Kidney (tissue), 14 donors: ENCODE data around the gene PLEKHA6. TPM values are rescaled to one million over a fixed set of nuclear protein-coding genes. Genes with fewer than 3 reads are reported as not detected.

ENCODE experiments used
- DNase-seq, 5 donors: peaks; one replicate each; pipeline ENCODE4 v3.0.0-alpha.2; 2013 to 2020
- FAIRE-seq: peaks from 2 replicates; lab custom pipeline; 2012; peaks lifted over from hg19 to GRCh38; lab: Jason Lieb, UNC
- H3K27ac ChIP-seq, 2 donors: one replicate each; pipeline ENCODE4 v1.7.0; 2013; ENCODE audit warnings: low read depth in 2 of 2, low read length in 2 of 2, inconsistent platforms in 1 of 2
- H3K27me3 ChIP-seq: one replicate; pipeline ENCODE4 v1.7.1; 2013; ENCODE audit warnings: low read length, inconsistent platforms; ENCODE audit not compliant: control insufficient read depth, insufficient read depth
- H3K36me3 ChIP-seq, 3 donors: one replicate each; pipeline versions ENCODE4 v1.7.0 to v1.7.1; 2013; ENCODE audit warnings: low read length in 3 of 3, control low read depth in 1 of 3, inconsistent platforms in 1 of 3; ENCODE audit not compliant: insufficient read depth in 3 of 3, control insufficient read depth in 2 of 3
- H3K4me1 ChIP-seq, 3 donors: one replicate each; pipeline versions ENCODE4 v1.7.0 to v1.7.1; 2013; ENCODE audit warnings: low read length in 3 of 3, inconsistent platforms in 1 of 3, low read depth in 1 of 3; ENCODE audit not compliant: control insufficient read depth in 2 of 3, insufficient read depth in 2 of 3
- H3K4me3 ChIP-seq, 3 donors: one replicate each; pipeline versions ENCODE4 v1.7.0 to v1.8.1; 2013; ENCODE audit warnings: low read length in 3 of 3, control low read depth in 1 of 3, inconsistent platforms in 1 of 3
- H3K9ac ChIP-seq, 3 donors: one replicate each; pipeline versions ENCODE4 v1.7.0 to v1.7.1; 2013; ENCODE audit warnings: low read length in 3 of 3, control low read depth in 1 of 3, inconsistent platforms in 1 of 3
- H3K9me3 ChIP-seq, 3 donors: one replicate each; pipeline versions ENCODE4 v1.7.0 to v1.7.1; 2013; ENCODE audit warnings: low read length in 3 of 3, control low read depth in 1 of 3, inconsistent platforms in 1 of 3; ENCODE audit not compliant: control insufficient read depth in 2 of 3, insufficient read depth in 1 of 3
- intact Hi-C: fragments of 100-400 bp; cut with DNase I; formaldehyde crosslinking; loops from one replicate; pipeline ENCODE4 v1.11.1; 2022
- polyA plus RNA-seq: library from polyadenylated mRNA; stranded (reverse); fragments of 350-450 nt; fragmentation: Illumina TruSeq; extraction: RNeasy Lipid Tissue Mini Kit (QIAGEN cat#74804); gene quantifications from one replicate; pipeline ENCODE4 v1.2.3, GENCODE V29; 2014; ENCODE audit warnings: low read depth, low replicate concordance; ENCODE audit not compliant: insufficient read depth
- total RNA-seq: library from RNA; stranded (reverse); fragmentation: NEBNext Ultra II Directional; extraction: Animal tissue kit (Norgen Biotek cat#: 25700); gene quantifications from one replicate; pipeline ENCODE4 v1.2.1, GENCODE V29; 2021
- TF ChIP-seq, protein P1 (sequence below): IDR thresholded peaks from 3 replicates; pipeline ENCODE4 v1.5.1; 2012; ENCODE audit warnings: mild to moderate bottlenecking, moderate library complexity, borderline replicate concordance; ENCODE audit not compliant: insufficient read depth; ENCODE audit errors: extremely low read depth
- donor health status: control.
- donor health status: control.
- donor health status: control.
- donor health status: control.
- donor health status: control.
- donor health status: DM: yes; HTN: yes; CAD: no.
- donor health status: Normal renal cell carcinoma (clear cell type).

PLEKHA6 gene
- total and polyA plus RNA-seq, 2 donors from 2014 or later: 17.5 to 65.1 TPM

DNA sequence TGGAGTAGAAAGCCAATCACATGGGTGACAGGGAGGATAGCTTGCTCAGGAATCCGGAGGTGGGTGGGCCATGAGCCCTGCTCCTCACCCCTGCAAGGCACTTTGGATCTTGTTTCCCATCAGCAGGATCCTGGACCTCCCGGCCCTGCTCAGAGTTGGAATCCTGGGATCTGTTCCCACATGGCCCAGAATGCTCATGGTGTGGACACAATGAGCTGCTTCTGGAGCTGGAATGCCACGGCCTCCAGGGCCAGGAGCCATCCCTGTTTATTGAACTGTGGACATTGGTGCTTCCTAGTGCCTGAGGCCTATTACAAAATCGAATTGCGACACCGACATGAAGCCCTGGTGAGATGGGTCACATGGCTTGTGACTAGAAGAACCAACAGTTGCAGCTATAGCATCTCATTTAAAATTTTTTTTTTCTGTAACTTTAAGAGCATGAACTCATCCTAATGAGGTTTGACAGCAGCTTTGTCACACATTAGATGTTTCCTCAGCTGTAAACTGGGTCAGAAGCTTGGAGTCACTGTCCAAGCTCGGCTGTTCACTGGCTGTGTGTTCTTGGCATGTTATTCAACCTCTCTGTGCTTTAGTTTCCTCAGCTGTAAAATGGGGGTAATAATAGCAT is 105.6 kb downstream of the PLEKHA6 start:
- no peak for FAIRE-seq
- H3K4me1 ChIP-seq: peaks cover 0 to 15% (median 12%) of the 10 kb centered on the region in 3 donors
- DNase-seq: peak in 1 of 5 donors; percentile 86
- TF ChIP-seq, protein P1, sequence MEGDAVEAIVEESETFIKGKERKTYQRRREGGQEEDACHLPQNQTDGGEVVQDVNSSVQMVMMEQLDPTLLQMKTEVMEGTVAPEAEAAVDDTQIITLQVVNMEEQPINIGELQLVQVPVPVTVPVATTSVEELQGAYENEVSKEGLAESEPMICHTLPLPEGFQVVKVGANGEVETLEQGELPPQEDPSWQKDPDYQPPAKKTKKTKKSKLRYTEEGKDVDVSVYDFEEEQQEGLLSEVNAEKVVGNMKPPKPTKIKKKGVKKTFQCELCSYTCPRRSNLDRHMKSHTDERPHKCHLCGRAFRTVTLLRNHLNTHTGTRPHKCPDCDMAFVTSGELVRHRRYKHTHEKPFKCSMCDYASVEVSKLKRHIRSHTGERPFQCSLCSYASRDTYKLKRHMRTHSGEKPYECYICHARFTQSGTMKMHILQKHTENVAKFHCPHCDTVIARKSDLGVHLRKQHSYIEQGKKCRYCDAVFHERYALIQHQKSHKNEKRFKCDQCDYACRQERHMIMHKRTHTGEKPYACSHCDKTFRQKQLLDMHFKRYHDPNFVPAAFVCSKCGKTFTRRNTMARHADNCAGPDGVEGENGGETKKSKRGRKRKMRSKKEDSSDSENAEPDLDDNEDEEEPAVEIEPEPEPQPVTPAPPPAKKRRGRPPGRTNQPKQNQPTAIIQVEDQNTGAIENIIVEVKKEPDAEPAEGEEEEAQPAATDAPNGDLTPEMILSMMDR: no peak
- no peaks in the 10 kb centered on the region for H3K9me3 ChIP-seq
- peak overlapping the region in 1 of 2 donors; percentile 11 for H3K27ac ChIP-seq
- intact Hi-C loops: no loop called here
- H3K4me3 ChIP-seq: no peak overlapping the region
- no peaks in the 10 kb centered on the region for H3K27me3 ChIP-seq
- H3K9ac ChIP-seq: peak overlapping the region in 1 of 3 donors; percentile 8
- H3K36me3 ChIP-seq: peaks cover 7 to 43% (median 11%) of the 10 kb centered on the region in 3 donors

DNA sequence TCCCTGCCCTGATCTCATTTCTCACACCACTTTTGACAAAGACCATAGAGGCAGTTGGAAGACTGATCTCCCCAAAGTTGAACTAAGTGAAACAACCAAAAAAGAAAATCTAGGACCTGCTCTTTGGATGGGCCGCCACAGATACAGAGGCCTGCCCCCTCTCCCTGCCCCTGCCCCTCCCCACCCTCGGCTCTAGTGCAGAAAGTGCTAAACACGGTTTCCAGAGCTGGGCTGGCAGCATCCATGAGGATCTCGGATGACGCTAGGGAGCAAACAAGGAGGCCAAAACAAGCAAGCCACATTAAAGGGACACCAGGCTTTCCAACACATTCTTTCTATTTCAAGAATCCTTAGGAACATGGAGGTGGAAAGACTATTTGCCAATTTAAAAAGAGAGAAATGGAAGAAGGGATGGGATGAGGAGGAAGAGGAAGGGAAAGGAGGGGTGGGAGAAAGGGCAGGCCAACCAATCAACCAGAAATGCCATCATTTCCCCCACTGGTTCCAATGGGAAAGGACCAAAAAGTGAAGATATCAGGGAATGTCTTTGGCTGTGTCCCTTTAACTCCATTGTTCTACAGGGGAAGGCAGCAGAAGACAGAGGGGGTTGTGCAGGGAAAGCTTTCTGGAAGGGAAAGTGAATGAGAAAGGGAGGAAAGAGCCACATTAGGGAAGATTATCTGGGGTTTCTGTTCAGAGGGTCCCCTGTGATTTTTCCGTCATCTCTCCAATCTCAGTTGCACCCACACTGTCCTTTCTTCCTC is 107.6 kb downstream of the PLEKHA6 start:
- DNase-seq: no peak
- H3K27ac ChIP-seq: no peak overlapping the region
- H3K9ac ChIP-seq: no peak overlapping the region
- no peak overlapping the region for H3K4me3 ChIP-seq
- H3K9me3 ChIP-seq: no peaks in the 10 kb centered on the region
- intact Hi-C loops: no loop called here
- TF ChIP-seq, protein P1: no peak
- H3K27me3 ChIP-seq: no peaks in the 10 kb centered on the region
- H3K36me3 ChIP-seq: peaks cover 7 to 42% (median 21%) of the 10 kb centered on the region in 3 donors
- no peak for FAIRE-seq
- H3K4me1 ChIP-seq: peaks cover 0 to 15% (median 9%) of the 10 kb centered on the region in 3 donors

DNA sequence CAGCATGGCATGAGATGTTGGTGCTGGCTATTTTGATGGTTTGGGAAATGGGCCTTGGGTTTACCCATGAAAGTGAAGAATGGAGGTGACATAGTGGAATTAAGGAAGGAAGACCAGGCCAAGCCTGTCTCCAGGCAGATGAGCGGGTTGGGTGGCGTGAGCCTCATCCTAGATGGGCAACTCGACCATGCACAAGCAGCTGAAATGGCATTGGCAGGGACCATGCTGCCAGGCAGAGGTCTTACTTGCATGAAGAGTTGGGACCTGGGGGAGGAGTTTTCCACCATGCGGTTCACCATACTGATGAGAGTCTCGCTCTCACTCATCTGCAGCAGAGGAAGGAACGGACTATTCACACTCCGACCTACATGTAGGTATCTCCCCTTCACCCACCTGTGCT is 108.4 kb downstream of the PLEKHA6 start:
- FAIRE-seq (no peak), DNase-seq (no peak)
- H3K27ac ChIP-seq: no peak overlapping the region
- intact Hi-C loops: no loop called here
- H3K36me3 ChIP-seq: peaks cover 8 to 45% (median 21%) of the 10 kb centered on the region in 3 donors
- no peaks in the 10 kb centered on the region for H3K27me3 ChIP-seq
- TF ChIP-seq, protein P1: no peak
- H3K9ac ChIP-seq: no peak overlapping the region
- H3K4me1 ChIP-seq: peaks cover 0 to 15% (median 9%) of the 10 kb centered on the region in 3 donors
- H3K9me3 ChIP-seq: no peaks in the 10 kb centered on the region
- no peak overlapping the region for H3K4me3 ChIP-seq
